WTC11 (cell line): Measurements from ENCODE around the gene SLC6A18.

Source experiments
- ATF6 ChIP-seq: sonication (generic); formaldehyde crosslinking; IDR thresholded peaks from 2 replicates; pipeline ENCODE4 v1.8.1; 2023; ENCODE audit warnings: mild to moderate bottlenecking, missing genetic modification reagents
- CREM ChIP-seq: sonication (generic); formaldehyde crosslinking; IDR thresholded peaks from 2 replicates; pipeline ENCODE4 v1.8.1; 2022; ENCODE audit warnings: mild to moderate bottlenecking, missing genetic modification reagents, moderate library complexity
- CTCF ChIP-seq: fragments of 200-600 bp; IDR thresholded peaks from 2 replicates; pipeline ENCODE4 v1.8.0; 2022; ENCODE audit warnings: antibody characterized with exemption
- FOXK1 ChIP-seq: sonication (generic); formaldehyde crosslinking; IDR thresholded peaks from 2 replicates; pipeline ENCODE4 v1.8.0; 2022; ENCODE audit warnings: mild to moderate bottlenecking, moderate library complexity, missing genetic modification reagents
- GABPB1 ChIP-seq: sonication (generic); formaldehyde crosslinking; IDR thresholded peaks from 2 replicates; pipeline ENCODE4 v1.8.1; 2023; ENCODE audit warnings: mild to moderate bottlenecking, missing genetic modification reagents
- JUN ChIP-seq: sonication (generic); formaldehyde crosslinking; IDR thresholded peaks from 2 replicates; pipeline ENCODE4 v1.8.0; 2023; ENCODE audit warnings: mild to moderate bottlenecking, missing genetic modification reagents
- NR1H2 ChIP-seq: sonication (generic); formaldehyde crosslinking; IDR thresholded peaks from 2 replicates; pipeline ENCODE4 v1.9.0; 2021; ENCODE audit warnings: mild to moderate bottlenecking, moderate library complexity, missing genetic modification reagents
- SP1 ChIP-seq: sonication (generic); formaldehyde crosslinking; conservative IDR thresholded peaks from 2 replicates; pipeline ENCODE4 v1.8.1; 2022; ENCODE audit warnings: missing genetic modification reagents
- TCF7 ChIP-seq: sonication (generic); formaldehyde crosslinking; IDR thresholded peaks from 2 replicates; pipeline ENCODE4 v1.8.0; 2022; ENCODE audit warnings: mild to moderate bottlenecking, low read depth, missing genetic modification reagents, moderate library complexity
- ZNF138 ChIP-seq: sonication (generic); formaldehyde crosslinking; conservative IDR thresholded peaks from 2 replicates; pipeline ENCODE4 v1.8.1; 2022; ENCODE audit warnings: mild to moderate bottlenecking, moderate library complexity, missing genetic modification reagents
- ZNF219 ChIP-seq: sonication (generic); formaldehyde crosslinking; IDR thresholded peaks from 2 replicates; pipeline ENCODE4 v1.8.0; 2023; ENCODE audit warnings: missing genetic modification reagents, mild to moderate bottlenecking, borderline replicate concordance
- TF ChIP-seq, protein P1 (sequence below): sonication (generic); formaldehyde crosslinking; IDR thresholded peaks from 2 replicates; pipeline ENCODE4 v1.8.0; 2022; ENCODE audit warnings: mild to moderate bottlenecking, missing genetic modification reagents
- TF ChIP-seq, protein P2 (sequence below): sonication (generic); formaldehyde crosslinking; IDR thresholded peaks from 2 replicates; pipeline ENCODE4 v1.8.0; 2023; ENCODE audit warnings: missing genetic modification reagents

DNA sequence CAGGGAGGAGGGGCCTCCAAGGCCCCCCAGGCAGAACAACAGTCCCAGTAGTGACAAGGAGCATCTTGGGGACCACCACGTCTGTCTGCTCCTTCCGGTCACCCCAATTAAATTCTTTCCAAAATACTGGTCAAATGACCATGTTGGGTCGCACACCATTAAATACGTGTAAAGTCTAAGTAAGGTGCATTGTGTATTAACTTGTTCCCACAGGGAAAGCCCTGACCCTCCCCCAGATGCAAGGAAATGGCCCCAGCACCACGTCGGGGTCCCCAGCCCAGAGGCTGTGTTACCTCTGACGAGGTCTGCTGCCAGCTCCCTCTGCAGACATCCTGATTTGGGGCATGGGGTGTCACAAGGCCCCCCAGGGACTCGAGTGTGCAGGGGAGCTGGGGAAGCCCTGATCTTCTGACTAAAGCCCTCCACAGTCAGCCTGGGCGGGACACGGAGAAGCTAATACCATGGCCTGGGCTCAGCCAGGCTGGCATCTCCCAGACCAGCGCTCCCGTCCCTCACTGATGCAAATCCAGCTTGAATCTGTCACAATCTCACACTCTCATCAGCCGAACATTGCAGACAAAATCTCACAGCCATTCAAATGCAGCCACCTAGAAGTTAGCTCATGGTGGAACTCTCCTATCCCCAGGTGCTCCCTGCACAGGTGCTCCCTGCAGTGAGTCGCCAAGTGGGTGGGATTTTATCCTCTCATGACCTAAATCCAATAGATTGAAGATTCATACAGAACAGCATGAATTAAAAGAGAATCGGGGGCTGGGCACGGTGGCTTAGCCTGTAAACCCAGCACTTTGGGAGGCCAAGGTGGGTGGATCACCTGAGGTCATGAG, 56.1 kb downstream of the SLC6A18 start:
- TF ChIP-seq, protein P1, sequence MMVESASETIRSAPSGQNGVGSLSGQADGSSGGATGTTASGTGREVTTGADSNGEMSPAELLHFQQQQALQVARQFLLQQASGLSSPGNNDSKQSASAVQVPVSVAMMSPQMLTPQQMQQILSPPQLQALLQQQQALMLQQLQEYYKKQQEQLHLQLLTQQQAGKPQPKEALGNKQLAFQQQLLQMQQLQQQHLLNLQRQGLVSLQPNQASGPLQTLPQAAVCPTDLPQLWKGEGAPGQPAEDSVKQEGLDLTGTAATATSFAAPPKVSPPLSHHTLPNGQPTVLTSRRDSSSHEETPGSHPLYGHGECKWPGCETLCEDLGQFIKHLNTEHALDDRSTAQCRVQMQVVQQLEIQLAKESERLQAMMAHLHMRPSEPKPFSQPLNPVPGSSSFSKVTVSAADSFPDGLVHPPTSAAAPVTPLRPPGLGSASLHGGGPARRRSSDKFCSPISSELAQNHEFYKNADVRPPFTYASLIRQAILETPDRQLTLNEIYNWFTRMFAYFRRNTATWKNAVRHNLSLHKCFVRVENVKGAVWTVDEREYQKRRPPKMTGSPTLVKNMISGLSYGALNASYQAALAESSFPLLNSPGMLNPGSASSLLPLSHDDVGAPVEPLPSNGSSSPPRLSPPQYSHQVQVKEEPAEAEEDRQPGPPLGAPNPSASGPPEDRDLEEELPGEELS (CRISPR knock-in tag), result no peak
- TF ChIP-seq CTCF (no peak), ZNF219 (CRISPR knock-in tag) (no peak), FOXK1 (CRISPR knock-in tag) (no peak), ATF6 (CRISPR knock-in tag) (no peak), JUN (CRISPR knock-in tag) (no peak), CREM (no peak), ZNF138 (CRISPR knock-in tag) (no peak), TCF7 (no peak), SP1 (CRISPR knock-in tag) (no peak), NR1H2 (no peak), GABPB1 (CRISPR knock-in tag) (no peak)
- TF ChIP-seq, protein P2, sequence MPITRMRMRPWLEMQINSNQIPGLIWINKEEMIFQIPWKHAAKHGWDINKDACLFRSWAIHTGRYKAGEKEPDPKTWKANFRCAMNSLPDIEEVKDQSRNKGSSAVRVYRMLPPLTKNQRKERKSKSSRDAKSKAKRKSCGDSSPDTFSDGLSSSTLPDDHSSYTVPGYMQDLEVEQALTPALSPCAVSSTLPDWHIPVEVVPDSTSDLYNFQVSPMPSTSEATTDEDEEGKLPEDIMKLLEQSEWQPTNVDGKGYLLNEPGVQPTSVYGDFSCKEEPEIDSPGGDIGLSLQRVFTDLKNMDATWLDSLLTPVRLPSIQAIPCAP (CRISPR knock-in tag), result no peak
